ENCODE measurements around the gene LGR6. TPM values are rescaled to one million over a fixed set of nuclear protein-coding genes. Genes with fewer than 3 reads are reported as not detected.

The LGR6 gene
- total and polyA plus RNA-seq, 2 of the 4 experiments (the other 2 are of a cell fraction): not detected

GRCh38 chr1:202187041-202187671 lies 6.4 kb upstream of the LGR6 start:
- ATAC-seq (ENCODE audit: low read depth): no peak
- H3K4me3 ChIP-seq (ENCODE audit: insufficient read depth, low read depth, low read length): no peak overlapping the region
- no peak overlapping the region for H3K23ac ChIP-seq (ENCODE audit: low read depth, low read length)
- no peak overlapping the region for H2BK5ac ChIP-seq (ENCODE audit: low read depth, low read length, poor library complexity, severe bottlenecking)
- WGBS, 2 experiments (ENCODE audit: extremely low coverage in 2 of 2, insufficient read length in 1 of 2): 17% methylated on average over 1 of the region's 8 CpGs; no CpG with 5 or more reads in 1 of the 2 experiments
- H3K27me3 ChIP-seq (ENCODE audit: control insufficient read depth, insufficient read depth, low read length): peaks cover 49% of the 10 kb centered on the region
- no peak overlapping the region for H2AK5ac ChIP-seq (ENCODE audit: low read depth, low read length)
- intact Hi-C loops (cut with micrococcal nuclease) (no loop called here), dilution Hi-C loops (cut with HindIII; ENCODE audit: low sequenced_read_pairs, unreplicated experiment) (no loop called here), in situ Hi-C loops (cut with MboI; ENCODE audit: low sequenced_read_pairs) (loop anchor here (5.0 kb wide), 1 partner anchor 525 kb away; the partner anchor contains the start of gene SYT2)
- no peak overlapping the region for H3K4me2 ChIP-seq (ENCODE audit: low read depth, low read length)
- ChIA-PET CTCF (no interaction called here), POLR2A (ENCODE audit: unreplicated experiment) (no interaction called here)
- BruUV-seq (replicated peaks): no TSS peak
- no peaks in the 10 kb centered on the region for H3K36me3 ChIP-seq (ENCODE audit: control insufficient read depth, insufficient read depth, low read length)
- no peak overlapping the region for H3K18ac ChIP-seq (ENCODE audit: low read depth, low read length)
- H3K9me3 ChIP-seq (ENCODE audit: control insufficient read depth, insufficient read depth, low read length): no peaks in the 10 kb centered on the region
- no peaks in the 10 kb centered on the region for H3K9me1 ChIP-seq (ENCODE audit: insufficient read depth, low read length)
- no peak overlapping the region for H4K91ac ChIP-seq (ENCODE audit: insufficient read depth, low read depth, low read length)
- no peaks in the 10 kb centered on the region for H3K4me1 ChIP-seq (ENCODE audit: control insufficient read depth, insufficient read depth, low read length)
- H3K4ac ChIP-seq (ENCODE audit: low read depth, low read length): no peak overlapping the region
- H2BK15ac ChIP-seq (ENCODE audit: low read depth, low read length): no peak overlapping the region
- no peak overlapping the region for H3K56ac ChIP-seq (ENCODE audit: extremely low read depth, insufficient read depth, low read length)
- no peak overlapping the region for H2BK20ac ChIP-seq (ENCODE audit: low read depth, low read length)
- no peaks in the 10 kb centered on the region for H3K79me1 ChIP-seq (ENCODE audit: low read depth in 1 of 2, low read length in 2 of 2)
- no peak overlapping the region for H2BK120ac ChIP-seq (ENCODE audit: low read depth, low read length)
- no peak overlapping the region for H3K14ac ChIP-seq (replicated peaks; ENCODE audit: low read depth, low read length)
- no peak overlapping the region for H4K5ac ChIP-seq (ENCODE audit: low read depth, low read length)
- no peak overlapping the region for H2AFZ ChIP-seq (replicated peaks; ENCODE audit: low read length, poor library complexity)
- no peak for DNase-seq
- TF ChIP-seq RFX5 (IDR thresholded peaks at IDR 0.05; ENCODE audit: low read depth, low read length): no peak
- no peak for TF ChIP-seq SMC3 (IDR thresholded peaks at IDR 0.05; ENCODE audit: low read depth, low read length)
- TF ChIP-seq BHLHE40 (IDR thresholded peaks at IDR 0.05; ENCODE audit: low read depth, low read length): no peak
- TF ChIP-seq USF2 (IDR thresholded peaks at IDR 0.05; ENCODE audit: low read depth, low read length): no peak
- no peak for TF ChIP-seq CHD1 (IDR thresholded peaks at IDR 0.05; ENCODE audit: low read depth, low read length)
- no peak for TF ChIP-seq MAFK (IDR thresholded peaks at IDR 0.05; ENCODE audit: low read depth, low read length)
- no peak for TF ChIP-seq NFE2L2 (IDR thresholded peaks at IDR 0.05; ENCODE audit: low read depth, low read length)
- TF ChIP-seq CEBPB (IDR thresholded peaks at IDR 0.05; ENCODE audit: low read depth, low read length): no peak
- no peak for TF ChIP-seq FOS (IDR thresholded peaks at IDR 0.05; ENCODE audit: low read depth, low read length)
- TF ChIP-seq CTCF (conservative IDR thresholded peaks at IDR 0.05; ENCODE audit: low read depth, low read length): no peak
- TF ChIP-seq POLR2A (IDR thresholded peaks at IDR 0.05; ENCODE audit: low read depth, low read length): no peak
- TF ChIP-seq RCOR1 (IDR thresholded peaks at IDR 0.05; ENCODE audit: insufficient replicate concordance, low read length): no peak
- TF ChIP-seq MXI1 (IDR thresholded peaks at IDR 0.05; ENCODE audit: borderline replicate concordance, low read depth, low read length): no peak
- TF ChIP-seq ELK1 (IDR thresholded peaks at IDR 0.05; ENCODE audit: borderline replicate concordance, low read depth, low read length): no peak
- TF ChIP-seq RAD21 (IDR thresholded peaks at IDR 0.05; ENCODE audit: low read length): no peak
- no peak overlapping the region for H3K27ac ChIP-seq (ENCODE audit: insufficient read depth, low read length)
- no peak overlapping the region for H3K9ac ChIP-seq (ENCODE audit: low read depth, low read length)
- H2AK9ac ChIP-seq (replicated peaks; ENCODE audit: low read depth, low read length, poor library complexity): no peak overlapping the region
- peaks cover 4% of the 10 kb centered on the region; the same call in 1 of the 2 replicates for H4K20me1 ChIP-seq (ENCODE audit: insufficient read depth, low read length)
- H4K8ac ChIP-seq (ENCODE audit: low read depth in 2 of 2, low read length in 2 of 2): no peak overlapping the region
